PC-3 (cell line): Measurements from ENCODE around the gene THAP6.

Experiments used
- EZH2 ChIP-seq: fragments of 300-600 bp; sonication (generic); IDR thresholded peaks from one replicate; pipeline ENCODE4 v1.6.1; 2017; ENCODE audit warnings: antibody characterized with exemption, mild to moderate bottlenecking, low read length; ENCODE audit not compliant: unreplicated experiment
- EZH2phosphoT487 ChIP-seq: fragments of 300-600 bp; sonication (generic); IDR thresholded peaks from 2 replicates; pipeline ENCODE4 v1.6.1; 2018; ENCODE audit warnings: mild to moderate bottlenecking, antibody characterized with exemption, low read length, borderline replicate concordance
- TF ChIP-seq, protein P1 (sequence below): fragments of 300-600 bp; sonication (generic); conservative IDR thresholded peaks from 2 replicates; pipeline ENCODE4 v1.5.1; 2017; ENCODE audit warnings: antibody characterized with exemption, low read depth, mild to moderate bottlenecking, low read length

DNA sequence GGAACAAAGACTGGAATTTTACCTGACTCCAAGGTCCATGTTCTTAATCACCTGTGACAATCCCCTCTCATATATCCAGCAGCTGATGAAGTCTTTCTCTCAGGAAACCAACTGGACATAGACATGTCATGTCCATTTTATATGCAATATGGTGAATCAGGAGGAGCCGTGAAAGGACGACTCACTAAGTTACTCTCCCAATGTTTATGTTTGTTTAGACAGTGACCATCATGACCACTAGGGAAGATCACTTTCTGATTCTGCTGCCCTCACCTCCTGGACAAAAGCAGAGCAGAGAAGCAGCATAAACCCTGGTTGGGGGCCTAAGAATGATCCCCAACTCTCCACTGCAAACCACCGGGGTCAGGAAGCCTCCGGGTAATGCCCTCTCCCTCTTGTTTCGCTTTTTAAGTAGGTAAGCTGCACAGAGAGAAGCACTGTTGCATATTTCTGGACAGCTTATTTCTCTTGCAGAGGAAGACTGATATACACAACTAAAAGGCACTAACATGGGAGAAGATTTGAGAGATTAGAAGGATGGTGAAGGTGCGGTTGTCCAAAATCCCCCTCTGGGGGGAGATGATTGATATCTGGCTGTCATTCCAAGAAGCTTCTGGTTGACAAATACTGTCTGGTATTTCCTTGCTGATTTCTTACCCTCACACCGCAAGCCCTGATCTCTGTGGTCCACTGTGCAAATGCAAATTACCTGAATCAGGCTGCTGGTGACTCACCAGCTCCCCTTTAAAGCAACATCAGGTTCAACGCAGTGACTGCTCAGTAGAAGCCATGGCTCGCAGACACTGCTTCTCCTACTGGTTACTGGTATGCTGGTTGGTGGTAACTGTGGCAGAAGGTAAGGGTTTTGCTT is 41.3 kb downstream of the THAP6 start, which contains the start of gene ODAPH:
- TF ChIP-seq, protein P1, sequence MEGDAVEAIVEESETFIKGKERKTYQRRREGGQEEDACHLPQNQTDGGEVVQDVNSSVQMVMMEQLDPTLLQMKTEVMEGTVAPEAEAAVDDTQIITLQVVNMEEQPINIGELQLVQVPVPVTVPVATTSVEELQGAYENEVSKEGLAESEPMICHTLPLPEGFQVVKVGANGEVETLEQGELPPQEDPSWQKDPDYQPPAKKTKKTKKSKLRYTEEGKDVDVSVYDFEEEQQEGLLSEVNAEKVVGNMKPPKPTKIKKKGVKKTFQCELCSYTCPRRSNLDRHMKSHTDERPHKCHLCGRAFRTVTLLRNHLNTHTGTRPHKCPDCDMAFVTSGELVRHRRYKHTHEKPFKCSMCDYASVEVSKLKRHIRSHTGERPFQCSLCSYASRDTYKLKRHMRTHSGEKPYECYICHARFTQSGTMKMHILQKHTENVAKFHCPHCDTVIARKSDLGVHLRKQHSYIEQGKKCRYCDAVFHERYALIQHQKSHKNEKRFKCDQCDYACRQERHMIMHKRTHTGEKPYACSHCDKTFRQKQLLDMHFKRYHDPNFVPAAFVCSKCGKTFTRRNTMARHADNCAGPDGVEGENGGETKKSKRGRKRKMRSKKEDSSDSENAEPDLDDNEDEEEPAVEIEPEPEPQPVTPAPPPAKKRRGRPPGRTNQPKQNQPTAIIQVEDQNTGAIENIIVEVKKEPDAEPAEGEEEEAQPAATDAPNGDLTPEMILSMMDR, result peak; percentile 51
- TF ChIP-seq EZH2, result no peak
- no peak for TF ChIP-seq EZH2phosphoT487
